ENCODE data around the gene PTPRT.

PTPRT gene

GRCh38 chr20:43161716-43162115, 28.0 kb downstream of the PTPRT start:
- no peak for DNase-seq (ENCODE audit: low read depth)
- TF ChIP-seq, protein P1, sequence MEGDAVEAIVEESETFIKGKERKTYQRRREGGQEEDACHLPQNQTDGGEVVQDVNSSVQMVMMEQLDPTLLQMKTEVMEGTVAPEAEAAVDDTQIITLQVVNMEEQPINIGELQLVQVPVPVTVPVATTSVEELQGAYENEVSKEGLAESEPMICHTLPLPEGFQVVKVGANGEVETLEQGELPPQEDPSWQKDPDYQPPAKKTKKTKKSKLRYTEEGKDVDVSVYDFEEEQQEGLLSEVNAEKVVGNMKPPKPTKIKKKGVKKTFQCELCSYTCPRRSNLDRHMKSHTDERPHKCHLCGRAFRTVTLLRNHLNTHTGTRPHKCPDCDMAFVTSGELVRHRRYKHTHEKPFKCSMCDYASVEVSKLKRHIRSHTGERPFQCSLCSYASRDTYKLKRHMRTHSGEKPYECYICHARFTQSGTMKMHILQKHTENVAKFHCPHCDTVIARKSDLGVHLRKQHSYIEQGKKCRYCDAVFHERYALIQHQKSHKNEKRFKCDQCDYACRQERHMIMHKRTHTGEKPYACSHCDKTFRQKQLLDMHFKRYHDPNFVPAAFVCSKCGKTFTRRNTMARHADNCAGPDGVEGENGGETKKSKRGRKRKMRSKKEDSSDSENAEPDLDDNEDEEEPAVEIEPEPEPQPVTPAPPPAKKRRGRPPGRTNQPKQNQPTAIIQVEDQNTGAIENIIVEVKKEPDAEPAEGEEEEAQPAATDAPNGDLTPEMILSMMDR (conservative IDR thresholded peaks at IDR 0.05; ENCODE audit: control insufficient read depth, insufficient read depth, low read depth, low read length), result no peak
- no peak overlapping the region for H3K4me3 ChIP-seq (ENCODE audit: control insufficient read depth, low read depth, low read length)

- TF ChIP-seq, protein P1 (conservative IDR thresholded peaks at IDR 0.05; ENCODE audit: control insufficient read depth, insufficient read depth, low read depth, low read length), result no peak
- no peak for DNase-seq (ENCODE audit: low read depth)
- no peak overlapping the region for H3K4me3 ChIP-seq (ENCODE audit: control insufficient read depth, low read depth, low read length)
Observed at GRCh38 chr20:43160941-43161340, 28.8 kb downstream of the PTPRT start.

GRCh38 chr20:43159994-43160393, 29.7 kb downstream of the PTPRT start:
- DNase-seq (ENCODE audit: low read depth), result no peak
- H3K4me3 ChIP-seq (ENCODE audit: control insufficient read depth, low read depth, low read length), result no peak overlapping the region
- TF ChIP-seq, protein P1 (conservative IDR thresholded peaks at IDR 0.05; ENCODE audit: control insufficient read depth, insufficient read depth, low read depth, low read length), result no peak

DNA sequence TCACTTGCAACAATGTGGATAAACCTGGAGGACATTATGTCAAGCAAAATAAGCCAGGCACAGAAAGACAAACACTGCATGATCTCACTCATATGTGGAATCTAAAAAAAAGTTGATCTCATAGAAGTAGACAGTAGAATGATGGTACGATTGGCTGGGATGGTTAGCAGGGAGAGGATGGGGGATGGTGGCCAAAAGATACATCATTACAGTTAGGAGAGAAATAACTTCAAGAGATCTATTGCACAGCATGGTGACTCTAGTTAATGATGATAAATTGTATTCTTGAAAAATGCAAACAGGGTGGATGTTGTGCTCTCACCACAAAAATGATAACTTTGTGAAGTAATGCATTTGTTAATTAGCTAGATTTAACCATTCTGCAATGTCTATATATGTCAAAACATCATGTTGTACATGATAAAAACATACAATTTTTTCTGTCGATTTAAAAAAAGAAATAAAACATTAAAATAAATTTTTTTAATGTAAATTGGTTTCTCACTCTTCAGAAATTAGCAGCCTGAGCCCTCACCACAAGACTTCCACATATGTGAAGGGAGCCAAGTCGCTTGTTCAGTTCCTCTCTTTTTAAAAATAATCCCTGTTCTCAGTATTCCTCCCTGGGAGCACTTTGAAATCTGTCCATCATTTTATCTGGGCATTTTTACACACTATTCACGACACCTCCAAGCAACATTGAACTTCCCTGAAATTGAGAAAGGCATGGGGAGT, 34.2 kb downstream of the PTPRT start:
- TF ChIP-seq, protein P1 (conservative IDR thresholded peaks at IDR 0.05; ENCODE audit: control insufficient read depth, insufficient read depth, low read depth, low read length), result no peak
- H3K4me3 ChIP-seq (ENCODE audit: control insufficient read depth, low read depth, low read length), result no peak overlapping the region
- no peak for DNase-seq (ENCODE audit: low read depth)

GRCh38 chr20:43151901-43152300, 37.8 kb downstream of the PTPRT start:
- TF ChIP-seq, protein P1 (conservative IDR thresholded peaks at IDR 0.05; ENCODE audit: control insufficient read depth, insufficient read depth, low read depth, low read length), result no peak
- H3K4me3 ChIP-seq (ENCODE audit: control insufficient read depth, low read depth, low read length), result no peak overlapping the region
- no peak for DNase-seq (ENCODE audit: low read depth)

DNA sequence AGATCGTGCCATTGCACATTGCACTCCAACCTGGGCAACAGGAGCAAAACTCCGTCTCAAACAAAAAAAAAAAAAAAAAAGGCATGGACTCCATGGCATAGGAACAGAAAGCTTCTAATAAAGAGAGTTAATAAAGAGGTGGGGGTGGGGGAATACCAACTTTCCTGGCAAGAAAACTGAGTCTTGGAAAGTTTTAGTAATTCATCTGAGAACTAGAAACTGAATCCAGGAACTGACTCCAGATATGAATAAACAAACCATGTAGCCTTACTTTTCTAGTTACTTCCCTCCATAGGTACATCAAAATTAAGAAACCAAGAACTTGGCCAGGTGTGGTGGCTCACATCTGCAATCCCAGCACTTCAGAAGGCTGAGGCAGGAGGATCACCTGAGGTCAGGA, 38.5 kb downstream of the PTPRT start:
- no peak overlapping the region for H3K4me3 ChIP-seq (ENCODE audit: control insufficient read depth, low read depth, low read length)
- no peak for DNase-seq (ENCODE audit: low read depth)
- TF ChIP-seq, protein P1 (conservative IDR thresholded peaks at IDR 0.05; ENCODE audit: control insufficient read depth, insufficient read depth, low read depth, low read length), result no peak
